Fibroblast of lung (primary cell): ENCODE measurements around the gene XRCC1. TPM values are rescaled to one million over a fixed set of nuclear protein-coding genes. Genes with fewer than 3 reads are reported as not detected.

Source experiments
- DNase-seq, 2 donors: peaks; one replicate each; pipeline versions ENCODE4 v3.0.0 to v3.0.0-alpha.2; 2010; ENCODE audit warnings: low read depth in 2 of 2
- H2AFZ ChIP-seq: 2 replicates; pipeline ENCODE4 v1.5.1; 2012; ENCODE audit warnings: low read length, control low read depth, inconsistent platforms
- H3K27ac ChIP-seq: 2 replicates; pipeline ENCODE4 v1.5.1; 2011; ENCODE audit warnings: low read length, control low read depth; ENCODE audit not compliant: insufficient read depth
- H3K27me3 ChIP-seq: 2 replicates; pipeline ENCODE4 v1.5.1; 2011; ENCODE audit warnings: mild to moderate bottlenecking, low read length; ENCODE audit not compliant: control insufficient read depth, insufficient read depth
- H3K36me3 ChIP-seq: 2 replicates; pipeline ENCODE4 v1.5.1; 2011; ENCODE audit warnings: low read length; ENCODE audit not compliant: control insufficient read depth, insufficient read depth
- H3K4me1 ChIP-seq: 2 replicates; pipeline ENCODE4 v1.5.1; 2011; ENCODE audit warnings: low read length; ENCODE audit not compliant: control insufficient read depth, insufficient read depth; ENCODE audit errors: extremely low read depth
- H3K4me2 ChIP-seq: 2 replicates; pipeline ENCODE4 v1.5.1; 2011; ENCODE audit warnings: low read length, control low read depth; ENCODE audit not compliant: insufficient read depth; ENCODE audit errors: extremely low read depth
- H3K4me3 ChIP-seq, 4 experiments: fragments of 200-600 bp in 1 of 4; sonication (generic) in 1 of 4; replicated peaks in 1 of 4; 2 replicates each; pipeline ENCODE4 v1.5.1; 2011 to 2016; ENCODE audit warnings: low read length in 4 of 4, low read depth in 3 of 4, mild to moderate bottlenecking in 3 of 4, control low read depth in 2 of 4, inconsistent platforms in 1 of 4, mixed read lengths in 1 of 4; ENCODE audit not compliant: insufficient read depth in 1 of 4; ENCODE audit errors: control extremely low read depth in 1 of 4
- H3K79me2 ChIP-seq: 2 replicates; pipeline ENCODE4 v1.5.1; 2012; ENCODE audit warnings: mild to moderate bottlenecking, low read length, inconsistent platforms; ENCODE audit not compliant: control insufficient read depth, insufficient read depth
- H3K9ac ChIP-seq: 2 replicates; pipeline ENCODE4 v1.5.1; 2011; ENCODE audit warnings: mild to moderate bottlenecking, low read length, control low read depth; ENCODE audit not compliant: insufficient read depth
- H3K9me3 ChIP-seq: 2 replicates; pipeline ENCODE4 v1.5.1; 2012; ENCODE audit warnings: low read depth, low read length; ENCODE audit not compliant: control insufficient read depth, insufficient read depth
- H4K20me1 ChIP-seq: 2 replicates; pipeline ENCODE4 v1.5.1; 2011; ENCODE audit warnings: low read length; ENCODE audit not compliant: control insufficient read depth, insufficient read depth; ENCODE audit errors: extremely low read depth
- CTCF ChIP-seq, 2 donors: IDR thresholded peaks in 1 of 2; conservative IDR thresholded peaks in 1 of 2; 1 replicate in 1 of 2; 2 replicates in 1 of 2; pipeline ENCODE4 v1.5.1; 2011 to 2012; ENCODE audit warnings: low read length in 2 of 2, control low read depth in 1 of 2, inconsistent platforms in 1 of 2, low read depth in 1 of 2, mild to moderate bottlenecking in 1 of 2
- EZH2 ChIP-seq: IDR thresholded peaks from 2 replicates; pipeline ENCODE4 v1.5.1; 2012; ENCODE audit warnings: low read length, control low read depth, mild to moderate bottlenecking; ENCODE audit errors: missing control alignments
- polyA plus RNA-seq, 2 donors: library from polyadenylated mRNA; depleted of rRNA in 1 of 2; stranded (reverse) in 1 of 2; unstranded in 1 of 2; fragments of >200 nt; gene quantifications; 2 replicates each; pipeline ENCODE4 v1.2.1, GENCODE V29; 2011 to 2012; ENCODE audit warnings: missing spikeins in 1 of 2
- total RNA-seq: library from RNA; depleted of rRNA; stranded (reverse); fragments of >200 nt; gene quantifications from 2 replicates; pipeline ENCODE4 v1.2.1, GENCODE V29; 2014

XRCC1 gene
- total and polyA plus RNA-seq, 2 donors (not counting 1 experiment from before 2014, with no cell fraction given) = 8.6 to 14.5 TPM

GRCh38 chr19:43502419-43502976, 72.8 kb downstream of the XRCC1 start:
- Histone ChIP-seq H4K20me1 (no peaks in the 10 kb centered on the region), H3K27me3 (no peaks in the 10 kb centered on the region), H3K9me3 (no peaks in the 10 kb centered on the region), H3K4me3 (peak overlapping the region; percentile 86 to 96 (median 91)), H3K4me2 (peak overlapping the region; percentile 99), H3K9ac (no peak overlapping the region), H3K36me3 (peaks cover 2% of the 10 kb centered on the region), H3K79me2 (no peaks in the 10 kb centered on the region), H2AFZ (no peak overlapping the region), H3K4me1 (peaks cover 5% of the 10 kb centered on the region), H3K27ac (no peak overlapping the region)
- no peak for TF ChIP-seq EZH2
- DNase-seq = no peak

- no peak overlapping the region for H3K9ac ChIP-seq
- no peaks in the 10 kb centered on the region for H4K20me1 ChIP-seq
- no peaks in the 10 kb centered on the region for H3K9me3 ChIP-seq
- no peak overlapping the region for H2AFZ ChIP-seq
- H3K79me2 ChIP-seq = no peaks in the 10 kb centered on the region
- H3K36me3 ChIP-seq = peaks cover 5% of the 10 kb centered on the region
- DNase-seq = no peak
- peak overlapping the region in 1 of 4 experiments; percentile 94 for H3K4me3 ChIP-seq
- no peak for TF ChIP-seq EZH2
- no peak for TF ChIP-seq CTCF (conservative IDR thresholded peaks at IDR 0.05 in 1 of 2, IDR thresholded peaks at IDR 0.05 in 1 of 2; ENCODE audit: low read depth in 1 of 2, low read length in 2 of 2)
- peaks cover 5% of the 10 kb centered on the region for H3K4me1 ChIP-seq
- no peaks in the 10 kb centered on the region for H3K27me3 ChIP-seq
- no peak overlapping the region for H3K4me2 ChIP-seq
- H3K27ac ChIP-seq = no peak overlapping the region
Observed at GRCh38 chr19:43501661-43502418, 73.5 kb downstream of the XRCC1 start.

- DNase-seq = no peak
- Histone ChIP-seq H3K4me3 (no peak overlapping the region), H2AFZ (no peak overlapping the region), H3K4me2 (no peak overlapping the region), H3K9ac (no peak overlapping the region), H3K9me3 (no peaks in the 10 kb centered on the region), H4K20me1 (no peaks in the 10 kb centered on the region), H3K4me1 (peaks cover 5% of the 10 kb centered on the region), H3K27me3 (no peaks in the 10 kb centered on the region), H3K27ac (no peak overlapping the region), H3K36me3 (peaks cover 9% of the 10 kb centered on the region), H3K79me2 (no peaks in the 10 kb centered on the region)
- TF ChIP-seq CTCF (conservative IDR thresholded peaks at IDR 0.05 in 1 of 2, IDR thresholded peaks at IDR 0.05 in 1 of 2; ENCODE audit: low read depth in 1 of 2, low read length in 2 of 2) = no peak
- no peak for TF ChIP-seq EZH2
Observed at GRCh38 chr19:43499042-43499441, 76.3 kb downstream of the XRCC1 start.
